SK-N-SH (cell line): Measurements from ENCODE around the gene ARMC7. TPM values are rescaled to one million over a fixed set of nuclear protein-coding genes. Genes with fewer than 3 reads are reported as not detected.
"Not testable (repeated sequence)": the region's sequence is repeated elsewhere in the genome, so short reads cannot be mapped to it uniquely, and the experiment has no call there.

Experiments
- CTCF ChIA-PET: fragments of 300-600, 350-600 bp; formaldehyde crosslinking; extraction: SDS; loops from one replicate; lab custom pipeline; 2021; lab: Yijun Ruan, JAX
- POLR2A ChIA-PET: fragments of 350-600 bp; sonication (Branson Sonifier 250); formaldehyde crosslinking; extraction: SDS; loops from one replicate; lab custom pipeline; 2020; ENCODE audit warnings: antibody characterized with exemption, inconsistent platforms; lab: Yijun Ruan, JAX
- DNase-seq: peaks from one replicate; pipeline ENCODE4 v3.0.0; 2012
- H2AFZ ChIP-seq: fragments of 200-600 bp; sonication (generic); 2 replicates; pipeline ENCODE4 v1.8.1; 2016; ENCODE audit warnings: antibody characterized with exemption, mild to moderate bottlenecking, low read depth
- H3F3A ChIP-seq: fragments of 200-600 bp; sonication (generic); replicated peaks from 2 replicates; pipeline ENCODE3; 2016; ENCODE audit warnings: antibody characterized with exemption, mild to moderate bottlenecking; ENCODE audit not compliant: insufficient read depth
- H3K27ac ChIP-seq, 2 experiments: fragments of 200-500 bp in 1 of 2; fragments of 200-600 bp in 1 of 2; sonication (Bioruptor generic) in 1 of 2; sonication (generic), shearing (Covaris generic) in 1 of 2; 2 replicates each; pipeline versions ENCODE4 v1.5.1 to v1.6.1; 2014 to 2016; ENCODE audit warnings: low read depth in 2 of 2, inconsistent platforms in 1 of 2, low read length in 1 of 2, mild to moderate bottlenecking in 1 of 2, mixed read lengths in 1 of 2
- H3K27me3 ChIP-seq: fragments of 200-600 bp; sonication (generic), shearing (Covaris generic); 2 replicates; pipeline ENCODE4 v1.6.1; 2016; ENCODE audit warnings: mixed run types; ENCODE audit not compliant: insufficient read depth
- H3K36me3 ChIP-seq, 2 experiments: fragments of 200-500 bp in 1 of 2; fragments of 200-600 bp in 1 of 2; sonication (Bioruptor generic) in 1 of 2; sonication (generic) in 1 of 2; replicated peaks in 1 of 2; 2 replicates each; pipeline versions ENCODE3 to v1.5.1; 2014 to 2016; ENCODE audit warnings: low read length in 1 of 2, mild to moderate bottlenecking in 1 of 2; ENCODE audit not compliant: insufficient read depth in 2 of 2, control insufficient read depth in 1 of 2
- H3K4me1 ChIP-seq, 2 experiments: fragments of 200-500 bp in 1 of 2; fragments of 200-600 bp in 1 of 2; sonication (Bioruptor generic) in 1 of 2; sonication (generic), shearing (Covaris generic) in 1 of 2; 2 replicates each; pipeline versions ENCODE4 v1.5.1 to v1.6.1; 2014 to 2016; ENCODE audit warnings: low read depth in 1 of 2, low read length in 1 of 2, mixed run types in 1 of 2; ENCODE audit not compliant: insufficient read depth in 2 of 2, control insufficient read depth in 1 of 2
- H3K4me2 ChIP-seq: fragments of 200-600 bp; sonication (generic), shearing (Covaris generic); 2 replicates; pipeline ENCODE4 v1.6.1; 2017; ENCODE audit warnings: mixed run types
- H3K4me3 ChIP-seq, 2 experiments: fragments of 200-500 bp in 1 of 2; fragments of 200-600 bp in 1 of 2; sonication (Bioruptor generic) in 1 of 2; sonication (generic), shearing (Covaris generic) in 1 of 2; 2 replicates each; pipeline versions ENCODE4 v1.5.1 to v1.8.1; 2014 to 2016; ENCODE audit warnings: low read depth in 2 of 2, inconsistent platforms in 1 of 2, low read length in 1 of 2, mild to moderate bottlenecking in 1 of 2, mixed read lengths in 1 of 2, moderate library complexity in 1 of 2
- H3K79me2 ChIP-seq: fragments of 200-600 bp; sonication (generic); 2 replicates; pipeline ENCODE4 v1.8.1; 2017; ENCODE audit warnings: mild to moderate bottlenecking; ENCODE audit not compliant: insufficient read depth
- H3K9ac ChIP-seq: fragments of 200-600 bp; sonication (generic); 2 replicates; pipeline ENCODE4 v1.6.1; 2017; ENCODE audit warnings: mixed run types
- H3K9me2 ChIP-seq: fragments of 200-600 bp; sonication (generic); 2 replicates; pipeline ENCODE4 v1.6.1; 2017; ENCODE audit warnings: mixed run types
- H3K9me3 ChIP-seq: fragments of 200-600 bp; sonication (generic); 2 replicates; pipeline ENCODE4 v1.6.1; 2017; ENCODE audit warnings: mixed run types, mild to moderate bottlenecking, moderate library complexity
- H4K20me1 ChIP-seq: fragments of 200-600 bp; sonication (generic); 2 replicates; pipeline ENCODE4 v1.6.1; 2017; ENCODE audit warnings: mild to moderate bottlenecking, mixed run types; ENCODE audit not compliant: insufficient read depth
- POLR2AphosphoS5 ChIP-seq: IDR thresholded peaks from 2 replicates; pipeline ENCODE4 v1.6.1; 2012; ENCODE audit warnings: low read depth, low read length
- RFX5 ChIP-seq: IDR thresholded peaks from 2 replicates; pipeline ENCODE4 v1.6.1; 2012; ENCODE audit warnings: mild to moderate bottlenecking, improper control_type of control experiment, low read length
- SIN3A ChIP-seq: IDR thresholded peaks from 2 replicates; pipeline ENCODE4 v1.6.1; 2012; ENCODE audit warnings: low read depth, mild to moderate bottlenecking, low read length, moderate library complexity, borderline replicate concordance
- TCF12 ChIP-seq: IDR thresholded peaks from 2 replicates; pipeline ENCODE4 v1.4.0; 2012
- WGBS: methylation state at CpG from one replicate; pipeline ENCODE4 v1.1.6; 2017; ENCODE audit warnings: low lambda C conversion rate; 5-methylcytosine and 5-hydroxymethylcytosine counted together
- polyA plus RNA-seq, 3 experiments: library from polyadenylated mRNA; depleted of rRNA; stranded (reverse); fragments of >200 nt; gene quantifications; 2 replicates each; pipeline ENCODE4 v1.2.3, GENCODE V29; 2012
- TF ChIP-seq, protein P1 (sequence below): fragments of 200-600 bp; sonication (generic); IDR thresholded peaks from 2 replicates; pipeline ENCODE4 v1.6.1; 2017; ENCODE audit warnings: antibody characterized with exemption, mild to moderate bottlenecking, moderate library complexity
- TF ChIP-seq, protein P2 (sequence below): IDR thresholded peaks from 2 replicates; pipeline ENCODE4 v1.4.0; 2012; ENCODE audit warnings: low read depth
- TF ChIP-seq, protein P3 (sequence below): fragments of 150-350 bp; IDR thresholded peaks from 2 replicates; pipeline ENCODE4 v1.6.1; 2016; ENCODE audit warnings: mild to moderate bottlenecking, low read depth, low read length

ARMC7 gene
- polyA plus RNA-seq, 1 of the 3 experiments (the other 2 are of a cell fraction): 10.8 TPM

DNA sequence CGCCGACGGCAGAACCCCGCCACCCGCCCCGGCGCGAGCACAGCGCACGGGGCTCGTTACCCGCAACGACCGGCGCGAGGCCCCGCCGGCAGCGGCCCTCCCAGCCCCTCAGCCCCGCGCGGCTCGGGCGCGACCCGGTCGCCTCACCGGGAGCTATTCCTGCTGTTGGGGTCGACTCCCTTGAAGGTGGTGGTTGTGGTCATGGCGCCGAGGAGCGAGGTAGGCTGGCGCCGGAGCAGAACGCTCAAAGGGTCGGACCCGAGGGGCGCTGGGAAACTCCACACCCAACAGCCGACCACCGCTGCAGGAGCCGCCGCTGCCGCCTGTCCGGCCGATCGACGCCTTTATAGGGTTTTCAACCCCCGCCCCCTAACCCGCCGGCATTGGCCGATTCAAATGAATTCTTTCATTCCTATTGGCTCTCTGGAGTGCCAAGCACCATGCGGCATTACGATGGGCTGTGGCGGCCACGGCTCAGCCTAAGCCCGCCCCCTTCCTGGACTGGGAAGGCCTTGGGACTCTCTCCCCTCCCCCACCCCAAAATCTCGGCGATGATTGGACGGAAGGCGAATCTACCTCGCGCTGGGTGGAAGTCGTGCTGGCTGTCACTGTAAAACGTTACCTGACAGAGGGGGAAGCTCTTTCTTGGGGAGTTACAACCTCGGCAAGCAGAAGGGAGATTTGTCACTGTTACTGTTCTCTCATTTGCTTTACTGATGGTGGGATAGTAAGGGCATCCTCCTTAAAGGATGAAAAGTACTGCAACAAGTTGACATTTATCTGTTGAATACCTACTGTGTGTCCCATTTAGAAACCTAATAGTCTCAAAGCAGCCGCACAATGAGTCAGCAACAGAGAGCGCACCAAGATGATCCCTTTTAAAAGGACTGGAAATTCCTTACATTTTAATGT, 44.7 kb downstream of the ARMC7 start, which contains the start of gene JPT1 (continued):
- TF ChIP-seq, protein P1, sequence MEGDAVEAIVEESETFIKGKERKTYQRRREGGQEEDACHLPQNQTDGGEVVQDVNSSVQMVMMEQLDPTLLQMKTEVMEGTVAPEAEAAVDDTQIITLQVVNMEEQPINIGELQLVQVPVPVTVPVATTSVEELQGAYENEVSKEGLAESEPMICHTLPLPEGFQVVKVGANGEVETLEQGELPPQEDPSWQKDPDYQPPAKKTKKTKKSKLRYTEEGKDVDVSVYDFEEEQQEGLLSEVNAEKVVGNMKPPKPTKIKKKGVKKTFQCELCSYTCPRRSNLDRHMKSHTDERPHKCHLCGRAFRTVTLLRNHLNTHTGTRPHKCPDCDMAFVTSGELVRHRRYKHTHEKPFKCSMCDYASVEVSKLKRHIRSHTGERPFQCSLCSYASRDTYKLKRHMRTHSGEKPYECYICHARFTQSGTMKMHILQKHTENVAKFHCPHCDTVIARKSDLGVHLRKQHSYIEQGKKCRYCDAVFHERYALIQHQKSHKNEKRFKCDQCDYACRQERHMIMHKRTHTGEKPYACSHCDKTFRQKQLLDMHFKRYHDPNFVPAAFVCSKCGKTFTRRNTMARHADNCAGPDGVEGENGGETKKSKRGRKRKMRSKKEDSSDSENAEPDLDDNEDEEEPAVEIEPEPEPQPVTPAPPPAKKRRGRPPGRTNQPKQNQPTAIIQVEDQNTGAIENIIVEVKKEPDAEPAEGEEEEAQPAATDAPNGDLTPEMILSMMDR: no peak
- TF ChIP-seq SIN3A (peak; percentile 95), RFX5 (peak; percentile 77), TCF12 (peak; percentile 11; the same call in 1 of the 2 replicates)
- TF ChIP-seq, protein P2, sequence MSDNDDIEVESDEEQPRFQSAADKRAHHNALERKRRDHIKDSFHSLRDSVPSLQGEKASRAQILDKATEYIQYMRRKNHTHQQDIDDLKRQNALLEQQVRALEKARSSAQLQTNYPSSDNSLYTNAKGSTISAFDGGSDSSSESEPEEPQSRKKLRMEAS: peak; percentile 95
- TF ChIP-seq, protein P3, sequence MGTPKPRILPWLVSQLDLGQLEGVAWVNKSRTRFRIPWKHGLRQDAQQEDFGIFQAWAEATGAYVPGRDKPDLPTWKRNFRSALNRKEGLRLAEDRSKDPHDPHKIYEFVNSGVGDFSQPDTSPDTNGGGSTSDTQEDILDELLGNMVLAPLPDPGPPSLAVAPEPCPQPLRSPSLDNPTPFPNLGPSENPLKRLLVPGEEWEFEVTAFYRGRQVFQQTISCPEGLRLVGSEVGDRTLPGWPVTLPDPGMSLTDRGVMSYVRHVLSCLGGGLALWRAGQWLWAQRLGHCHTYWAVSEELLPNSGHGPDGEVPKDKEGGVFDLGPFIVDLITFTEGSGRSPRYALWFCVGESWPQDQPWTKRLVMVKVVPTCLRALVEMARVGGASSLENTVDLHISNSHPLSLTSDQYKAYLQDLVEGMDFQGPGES: peak; percentile 95

DNA sequence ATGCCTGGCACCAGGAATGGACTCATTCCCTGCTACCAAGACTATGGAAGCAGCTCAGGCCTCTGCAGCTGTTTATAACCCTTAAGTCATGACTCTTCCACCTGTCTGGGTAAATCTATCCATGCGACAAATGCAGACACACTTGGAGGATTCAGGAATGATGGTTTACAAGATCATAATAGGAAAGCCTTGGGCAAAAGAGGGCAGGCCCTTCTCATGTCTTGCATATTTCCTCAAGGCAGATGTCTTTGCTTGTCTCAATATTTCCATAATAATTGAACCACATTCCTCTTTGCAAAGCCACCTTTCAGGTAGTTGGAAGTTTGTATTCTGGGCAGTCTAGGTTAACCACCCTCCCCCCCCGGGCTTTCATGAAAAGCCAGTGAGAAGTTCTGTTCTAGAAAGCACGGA, 45.4 kb downstream of the ARMC7 start:
- Histone ChIP-seq H3F3A (peaks cover 26% of the 10 kb centered on the region), H3K9me2 (no peaks in the 10 kb centered on the region), H3K9ac (no peak overlapping the region), H3K4me1 (peaks cover 5 to 8% of the 10 kb centered on the region in 2 experiments; a peak in 3 of 4 replicates), H3K4me3 (no peak overlapping the region)
- 91% methylated on average over 3 of the region's 3 CpGs for WGBS
- TF ChIP-seq, protein P3: no peak
- no peak for TF ChIP-seq POLR2AphosphoS5
- TF ChIP-seq, all 33 proteins: peak for 0
- no peaks in the 10 kb centered on the region for H3K9me3 ChIP-seq
- CTCF ChIA-PET: interaction anchor here (1.0 to 1.9 kb wide), 5 partner anchors 17 to 47 kb away, joined by 4 to 8 read pairs (median 4); partner anchors contain the start of gene NT5C
- no peak for DNase-seq
- H4K20me1 ChIP-seq: peaks cover 7% of the 10 kb centered on the region; the same call in 1 of the 2 replicates
- peak overlapping the region; percentile 46; the same call in 1 of the 2 replicates for H3K4me2 ChIP-seq
- H3K27me3 ChIP-seq: no peaks in the 10 kb centered on the region
- POLR2A ChIA-PET: interaction anchor here (0.6 to 1.9 kb wide), 11 partner anchors 10 to 166 kb away, joined by 3 to 14 read pairs (median 3); partner anchors contain the start of genes ARMC7, GGA3, MRPS7 and NT5C
- H2AFZ ChIP-seq: no peak overlapping the region
- H3K27ac ChIP-seq: peak overlapping the region; percentile 47 to 54; a peak in 3 of 4 replicates
- H3K36me3 ChIP-seq: peaks cover 0 to 19% of the 10 kb centered on the region in 2 experiments
- peaks cover 47% of the 10 kb centered on the region for H3K79me2 ChIP-seq

DNA sequence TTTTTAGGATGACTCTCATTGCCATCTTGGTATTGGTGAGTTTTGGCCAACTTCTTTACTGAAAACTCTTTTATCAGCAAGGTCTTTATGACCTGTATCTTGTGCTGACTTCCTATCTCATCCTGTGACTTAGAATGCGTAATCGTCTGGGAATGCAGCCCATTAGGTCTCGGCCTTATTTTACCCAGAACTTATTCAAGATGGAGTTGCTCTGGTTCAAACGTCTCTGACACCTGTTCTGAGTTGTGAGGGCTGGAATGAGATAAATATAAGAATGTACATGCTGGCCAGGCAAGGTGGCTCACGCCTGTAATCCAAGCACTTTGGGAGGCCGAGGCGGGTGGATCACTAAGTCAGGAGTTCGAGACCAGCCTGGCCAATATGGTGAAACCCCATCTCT, 48.7 kb downstream of the ARMC7 start:
- WGBS: 81% methylated on average over 8 of the region's 8 CpGs
- H3K4me3 ChIP-seq, H3K4me2 ChIP-seq, H3K4me1 ChIP-seq, H3K9ac ChIP-seq, POLR2A ChIA-PET, H3K27me3 ChIP-seq, H3K9me3 ChIP-seq, H3K9me2 ChIP-seq, H4K20me1 ChIP-seq, H2AFZ ChIP-seq, DNase-seq: not testable (repeated sequence)
- CTCF ChIA-PET: interaction anchor here (1.2 to 2.5 kb wide), 3 partner anchors 27 to 44 kb away, joined by 4 to 14 read pairs (median 6); partner anchors contain the start of gene NT5C
- H3K79me2 ChIP-seq: peaks cover 28% of the 10 kb centered on the region
- peak overlapping the region in 1 of 2 experiments; percentile 55; a peak in 2 of 4 replicates for H3K27ac ChIP-seq
- H3F3A ChIP-seq: peaks cover 43% of the 10 kb centered on the region
- peaks cover 2 to 27% of the 10 kb centered on the region in 2 experiments for H3K36me3 ChIP-seq
